NCI-H128 (cell line): Measurements from ENCODE around the gene ZNF813.
A peak's percentile ranks its signal among the peaks of the same experiment; 100 is the strongest.
"Not testable (repeated sequence)": the region's sequence is repeated elsewhere in the genome, so short reads cannot be mapped to it uniquely, and the experiment has no call there.

Source experiments
- DNase-seq: peaks from one replicate; lab custom pipeline; 2025; ENCODE audit not compliant: unreplicated experiment; lab: John Stamatoyannopoulos, UW

ZNF813 gene

DNA sequence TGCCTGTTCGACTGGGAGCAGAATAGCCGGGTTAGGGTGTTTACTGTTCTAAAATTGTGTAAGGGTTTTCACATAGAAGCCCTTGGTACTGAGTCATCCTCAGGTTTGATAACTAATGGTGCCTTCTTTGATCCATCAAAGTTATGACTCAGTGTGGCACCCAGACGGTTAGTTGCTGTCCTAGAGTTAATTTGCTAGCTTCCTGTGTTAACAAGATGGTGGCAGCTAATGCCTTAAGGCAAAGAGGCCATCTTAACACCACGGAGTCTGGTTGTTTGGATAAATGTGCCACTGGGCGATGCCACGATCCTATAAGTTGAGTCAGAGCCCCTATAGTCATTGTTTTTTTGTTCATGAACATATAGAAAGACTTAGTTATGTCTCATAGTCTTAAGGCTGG lies 7.9 kb downstream of the ZNF813 start:
- not testable (repeated sequence) for DNase-seq

- DNase-seq, result not testable (repeated sequence)
Observed at GRCh38 chr19:53483751-53484150, 16.2 kb downstream of the ZNF813 start.

DNA sequence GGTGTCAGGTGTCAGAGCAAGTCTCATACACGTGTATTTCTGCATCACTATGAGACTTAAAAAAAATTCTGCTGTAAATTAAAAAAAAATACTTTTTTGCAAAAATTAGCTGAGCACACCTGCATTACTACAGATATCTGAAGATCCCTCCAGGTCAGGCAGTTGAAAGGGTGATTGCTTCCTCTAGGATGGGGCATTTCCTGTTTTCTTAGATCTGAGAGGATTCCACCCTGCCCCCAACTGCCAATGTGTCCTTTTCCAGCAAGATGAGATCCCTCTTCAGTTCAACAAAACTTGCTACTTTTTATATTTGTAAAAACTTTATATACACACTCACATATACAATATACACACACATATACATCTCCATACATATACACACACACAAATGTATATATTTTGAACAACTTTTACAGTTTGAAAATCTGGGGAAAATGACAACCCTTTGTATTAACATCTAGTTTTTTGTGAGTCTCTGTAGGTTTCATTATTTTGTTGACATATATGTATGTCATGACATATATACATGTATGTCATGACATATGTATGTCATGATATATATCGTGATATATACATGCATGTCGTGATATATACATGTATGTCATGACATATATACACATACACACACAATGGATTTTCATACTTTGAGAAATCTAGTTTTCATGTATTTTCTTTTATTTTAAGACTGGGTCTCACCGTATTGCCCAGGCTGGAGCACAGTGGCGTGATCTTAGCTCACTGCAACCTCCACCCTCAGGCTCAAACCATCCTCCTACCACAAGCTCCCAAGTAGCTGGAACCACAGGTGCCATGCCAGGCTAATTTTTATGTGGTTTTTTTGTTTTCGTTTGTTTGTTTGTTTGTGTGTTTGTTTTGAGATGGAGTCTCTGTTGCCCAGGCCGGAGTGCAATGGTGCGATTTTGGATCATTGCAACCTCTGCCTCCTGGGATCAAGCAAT lies 17.8 kb downstream of the ZNF813 start:
- DNase-seq, result no peak

- DNase-seq, result no peak
Observed at GRCh38 chr19:53492153-53492552, 24.6 kb downstream of the ZNF813 start.

GRCh38 chr19:53497311-53498023 lies 29.9 kb downstream of the ZNF813 start:
- DNase-seq, result not testable (repeated sequence)

GRCh38 chr19:53498024-53498395 lies 30.5 kb downstream of the ZNF813 start:
- DNase-seq, result not testable (repeated sequence)

- DNase-seq, result not testable (repeated sequence)
Observed at GRCh38 chr19:53503151-53503550, 35.6 kb downstream of the ZNF813 start.

- not testable (repeated sequence) for DNase-seq
Observed at GRCh38 chr19:53503671-53504364, 36.3 kb downstream of the ZNF813 start.

DNA sequence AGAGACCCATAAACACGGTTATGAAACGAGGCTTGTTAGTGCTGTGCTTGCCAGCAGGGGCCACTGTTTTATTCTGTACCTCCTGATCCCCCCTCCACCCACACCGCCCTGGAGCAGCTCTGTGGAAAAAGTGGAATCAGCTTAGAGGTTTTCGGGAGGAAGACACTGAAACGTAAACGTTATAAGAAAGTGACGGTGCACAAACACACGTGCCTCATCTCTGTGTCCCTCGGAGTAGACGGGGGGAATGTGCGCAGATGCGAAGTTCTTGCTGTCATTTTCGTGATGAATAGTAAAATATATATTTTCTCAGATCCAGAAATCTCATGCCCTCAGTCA lies 36.8 kb downstream of the ZNF813 start:
- DNase-seq, result peak; percentile 8

DNA sequence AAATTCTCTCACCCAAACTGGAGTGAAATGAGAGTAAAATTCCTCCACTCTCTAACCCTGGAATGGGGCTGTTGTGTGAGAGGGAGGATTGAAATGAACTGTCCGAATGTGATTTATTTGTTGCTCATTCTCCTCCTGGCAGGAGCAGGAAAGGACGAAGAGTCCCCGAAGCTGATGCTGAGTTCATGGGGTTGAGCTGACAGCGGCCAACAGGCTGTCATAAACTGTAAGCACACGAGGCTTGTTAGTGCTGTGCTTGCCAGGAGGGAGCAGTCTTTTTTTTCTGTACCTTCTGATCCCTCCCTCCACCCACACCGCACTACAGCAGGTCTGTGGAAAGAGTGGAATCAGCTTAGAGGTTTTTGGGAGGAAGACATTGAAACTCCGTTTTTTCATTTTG lies 37.4 kb downstream of the ZNF813 start:
- DNase-seq, result no peak

- DNase-seq, result no peak
Observed at GRCh38 chr19:53506728-53507127, 39.2 kb downstream of the ZNF813 start.

GRCh38 chr19:53507523-53508442 lies 40.2 kb downstream of the ZNF813 start:
- DNase-seq, result no peak

DNA sequence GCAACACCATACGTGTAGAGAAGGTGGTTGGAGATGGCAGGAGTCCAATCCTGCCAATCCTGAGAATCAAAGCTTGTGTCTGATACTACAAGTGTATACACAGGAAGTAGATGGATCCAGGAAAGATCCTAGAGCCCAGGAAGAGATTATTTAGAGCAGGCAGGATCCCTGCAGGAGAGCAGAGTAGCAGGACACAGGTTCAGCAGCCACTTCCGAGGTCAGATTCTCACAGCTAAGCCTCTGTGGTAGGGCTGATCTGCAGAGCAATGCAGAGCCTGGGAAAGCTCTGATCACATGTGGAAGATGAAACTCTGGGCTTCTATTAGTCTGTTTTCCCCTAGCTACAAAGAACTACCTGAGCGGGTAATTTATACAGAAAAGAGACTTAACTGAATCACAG lies 41.9 kb downstream of the ZNF813 start:
- DNase-seq, result no peak

- no peak for DNase-seq
Observed at GRCh38 chr19:53509845-53510244, 42.3 kb downstream of the ZNF813 start.

GRCh38 chr19:53511357-53511756 lies 43.8 kb downstream of the ZNF813 start:
- no peak for DNase-seq

- DNase-seq, result no peak
Observed at GRCh38 chr19:53511933-53512374, 44.4 kb downstream of the ZNF813 start.

- not testable (repeated sequence) for DNase-seq
Observed at GRCh38 chr19:53515047-53515446, 47.5 kb downstream of the ZNF813 start.

DNA sequence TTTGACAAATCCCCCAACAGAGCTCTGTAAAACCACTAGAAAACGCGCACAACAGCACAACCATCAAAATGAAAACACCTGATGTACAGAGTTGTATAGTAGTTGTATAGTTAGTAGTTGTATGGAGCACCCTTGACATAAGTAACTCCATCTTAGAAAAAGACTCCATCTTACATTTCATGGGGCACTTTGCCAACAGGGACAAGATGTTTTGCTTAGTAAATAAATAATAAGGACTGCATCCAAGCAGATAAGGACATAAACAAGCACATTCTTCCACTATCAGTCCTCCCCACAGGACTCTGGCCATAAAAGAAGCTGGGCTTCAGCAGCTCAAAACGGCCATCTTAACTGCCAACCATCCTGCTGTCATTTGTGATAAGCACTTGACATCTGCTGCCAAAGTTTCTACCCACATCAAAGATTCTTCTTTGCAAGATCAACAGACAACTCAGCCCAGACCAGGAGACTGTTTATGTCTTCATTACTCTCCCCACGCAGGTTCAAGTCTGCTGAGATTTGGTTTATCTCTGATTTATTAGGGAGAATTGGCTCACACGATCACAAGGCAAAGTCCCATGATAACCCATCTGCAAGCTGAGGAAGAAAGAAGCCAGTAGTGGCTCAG lies 49.7 kb downstream of the ZNF813 start:
- DNase-seq, result no peak

DNA sequence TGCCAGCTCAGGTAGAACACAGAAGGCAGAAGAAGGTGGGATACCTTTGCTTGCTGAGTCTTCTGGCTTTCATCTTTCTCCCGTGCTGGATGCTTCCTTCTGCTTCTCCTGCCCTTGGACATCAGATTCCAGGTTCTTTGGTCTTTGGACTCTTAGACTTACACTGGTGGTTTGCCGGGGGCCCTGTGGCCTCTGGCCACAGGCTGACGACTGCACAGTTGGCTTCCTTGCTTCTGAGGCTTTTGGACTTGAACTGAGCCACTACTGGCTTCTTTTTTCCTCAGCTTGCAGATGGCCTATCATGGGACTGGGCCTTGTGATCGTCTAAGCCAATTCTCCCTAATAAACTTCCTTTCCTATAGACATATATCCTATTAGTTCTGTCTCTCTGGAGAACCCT lies 50.6 kb downstream of the ZNF813 start:
- no peak for DNase-seq

DNA sequence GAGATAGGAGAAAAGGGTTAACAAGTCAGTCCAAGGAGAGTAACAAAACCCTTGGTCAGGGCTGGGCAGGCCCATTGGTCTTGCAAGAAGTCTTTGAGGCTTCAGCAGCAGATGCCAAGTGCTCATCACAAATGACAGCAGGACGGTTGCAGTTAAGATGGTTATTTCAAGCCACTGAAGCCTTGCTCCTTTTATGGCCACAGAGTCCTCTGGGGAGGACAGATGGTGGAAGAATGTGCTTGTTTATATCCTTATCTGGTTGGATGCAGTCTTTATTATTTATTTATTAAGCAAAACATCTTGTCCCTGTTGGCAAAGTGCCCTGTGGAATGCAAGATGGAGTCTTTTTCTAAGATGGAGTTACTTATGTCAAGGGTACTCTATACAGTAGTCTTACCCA lies 51.2 kb downstream of the ZNF813 start:
- DNase-seq, result no peak
